GM06990 (cell line): ENCODE measurements around the gene CSNK1G2.

ENCODE experiments used
- DNase-seq: peaks from one replicate; pipeline ENCODE4 v3.0.0-alpha.2; 2011; ENCODE audit not compliant: insufficient read length; ENCODE audit errors: extremely low read depth
- H3K27me3 ChIP-seq: replicated peaks from 2 replicates; pipeline ENCODE4 v1.6.0; 2011; ENCODE audit warnings: low read length; ENCODE audit not compliant: control insufficient read depth, insufficient read depth
- H3K36me3 ChIP-seq: 2 replicates; pipeline ENCODE4 v1.5.1; 2011; ENCODE audit warnings: low read length; ENCODE audit not compliant: control insufficient read depth, insufficient read depth
- H3K4me3 ChIP-seq: replicated peaks from 2 replicates; pipeline ENCODE4 v1.5.1; 2011; ENCODE audit warnings: low read depth, mild to moderate bottlenecking, control low read depth, low read length
- TF ChIP-seq, protein P1 (sequence below): IDR thresholded peaks from 2 replicates; pipeline ENCODE4 v1.5.1; 2011; ENCODE audit warnings: low read length, control low read depth, mild to moderate bottlenecking, inconsistent platforms; ENCODE audit not compliant: insufficient read depth, poor library complexity, severe bottlenecking

The CSNK1G2 gene

DNA sequence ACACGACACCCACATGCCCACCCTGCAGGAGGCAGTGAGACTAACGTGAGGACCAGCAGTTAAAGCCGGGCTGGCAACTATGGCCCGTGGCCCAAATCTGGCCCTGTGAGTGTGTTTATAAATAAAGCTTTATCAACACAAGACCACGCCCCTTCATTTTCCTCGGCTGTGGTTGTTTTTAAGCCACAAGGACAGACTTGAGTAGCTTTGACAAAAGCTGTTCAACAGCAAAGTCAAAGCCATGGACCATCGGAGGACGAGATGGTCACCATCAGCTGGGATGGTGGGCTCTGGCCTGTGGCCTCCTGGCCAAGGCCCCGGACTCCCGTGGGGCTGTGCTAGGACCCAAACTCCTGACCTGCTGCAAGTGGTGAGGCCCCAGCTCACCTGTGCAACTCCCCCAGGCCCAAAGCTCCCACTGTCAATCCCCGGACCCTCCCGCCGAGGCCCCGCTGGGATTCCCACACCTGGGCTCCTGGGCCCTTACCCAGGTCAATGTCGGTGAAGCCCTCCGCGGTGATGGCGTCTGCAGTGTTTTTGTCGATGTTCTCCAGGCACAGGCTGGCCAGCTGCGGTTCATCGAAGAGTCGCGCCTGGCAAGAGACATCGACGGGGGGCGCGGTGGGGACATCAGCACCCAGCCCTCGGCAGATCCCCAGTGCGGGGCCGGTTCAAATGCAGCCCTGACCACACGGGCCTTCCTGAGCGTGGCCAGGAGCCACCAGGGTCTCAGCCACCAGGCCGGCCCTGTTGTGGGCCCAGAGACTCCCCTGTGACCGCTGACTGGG is 49.5 kb downstream of the CSNK1G2 start:
- peaks cover 32% of the 10 kb centered on the region for H3K36me3 ChIP-seq
- H3K4me3 ChIP-seq: no peak overlapping the region
- no peaks in the 10 kb centered on the region for H3K27me3 ChIP-seq
- DNase-seq: peak; percentile 13
- TF ChIP-seq, protein P1, sequence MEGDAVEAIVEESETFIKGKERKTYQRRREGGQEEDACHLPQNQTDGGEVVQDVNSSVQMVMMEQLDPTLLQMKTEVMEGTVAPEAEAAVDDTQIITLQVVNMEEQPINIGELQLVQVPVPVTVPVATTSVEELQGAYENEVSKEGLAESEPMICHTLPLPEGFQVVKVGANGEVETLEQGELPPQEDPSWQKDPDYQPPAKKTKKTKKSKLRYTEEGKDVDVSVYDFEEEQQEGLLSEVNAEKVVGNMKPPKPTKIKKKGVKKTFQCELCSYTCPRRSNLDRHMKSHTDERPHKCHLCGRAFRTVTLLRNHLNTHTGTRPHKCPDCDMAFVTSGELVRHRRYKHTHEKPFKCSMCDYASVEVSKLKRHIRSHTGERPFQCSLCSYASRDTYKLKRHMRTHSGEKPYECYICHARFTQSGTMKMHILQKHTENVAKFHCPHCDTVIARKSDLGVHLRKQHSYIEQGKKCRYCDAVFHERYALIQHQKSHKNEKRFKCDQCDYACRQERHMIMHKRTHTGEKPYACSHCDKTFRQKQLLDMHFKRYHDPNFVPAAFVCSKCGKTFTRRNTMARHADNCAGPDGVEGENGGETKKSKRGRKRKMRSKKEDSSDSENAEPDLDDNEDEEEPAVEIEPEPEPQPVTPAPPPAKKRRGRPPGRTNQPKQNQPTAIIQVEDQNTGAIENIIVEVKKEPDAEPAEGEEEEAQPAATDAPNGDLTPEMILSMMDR: no peak

DNA sequence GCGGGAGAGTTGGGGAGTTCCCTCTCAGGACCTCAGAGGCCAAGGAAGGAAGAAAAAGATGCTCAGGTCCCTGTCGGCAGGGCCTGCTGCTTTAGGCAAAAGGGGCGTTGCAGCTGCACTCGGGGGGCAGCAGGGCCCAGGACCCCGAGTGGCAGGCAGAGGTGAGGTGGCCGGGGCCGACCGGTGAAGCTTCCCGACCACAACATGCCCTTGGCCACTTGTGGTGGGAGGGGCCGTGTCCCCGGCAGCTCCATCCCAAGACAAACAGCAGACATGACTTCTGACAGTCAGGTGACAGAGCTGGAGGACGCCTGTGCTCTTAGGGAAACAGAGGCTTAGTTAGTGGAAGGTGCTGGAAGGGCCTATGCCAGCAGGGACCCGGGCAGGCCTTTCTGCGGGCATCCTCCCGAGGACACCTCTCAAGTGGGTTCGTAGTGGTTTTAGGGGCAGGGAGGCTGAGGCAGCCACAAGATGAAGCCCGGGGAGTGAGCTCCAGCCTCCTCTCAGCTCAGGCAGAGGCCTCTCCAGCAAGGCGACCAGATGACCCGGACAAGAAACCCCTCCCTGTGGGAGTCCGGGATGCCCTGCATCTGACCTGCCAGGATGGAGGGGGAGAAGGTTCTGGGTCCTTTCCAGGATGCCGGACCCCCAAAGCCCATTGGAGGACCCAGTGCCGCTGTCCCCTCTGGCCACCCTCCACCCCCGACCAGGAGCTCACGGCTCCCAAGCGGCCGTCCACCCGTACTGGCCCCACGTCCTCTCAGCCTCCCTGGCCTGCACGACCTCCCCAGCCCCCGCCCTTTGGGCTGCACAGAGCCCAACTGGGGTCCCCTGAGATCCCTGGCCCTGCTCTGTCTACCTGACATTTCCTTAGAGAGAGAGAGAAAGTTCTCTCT is 50.3 kb downstream of the CSNK1G2 start:
- no peaks in the 10 kb centered on the region for H3K27me3 ChIP-seq
- no peak for DNase-seq
- peaks cover 26% of the 10 kb centered on the region for H3K36me3 ChIP-seq
- no peak overlapping the region for H3K4me3 ChIP-seq
- TF ChIP-seq, protein P1: no peak

DNA sequence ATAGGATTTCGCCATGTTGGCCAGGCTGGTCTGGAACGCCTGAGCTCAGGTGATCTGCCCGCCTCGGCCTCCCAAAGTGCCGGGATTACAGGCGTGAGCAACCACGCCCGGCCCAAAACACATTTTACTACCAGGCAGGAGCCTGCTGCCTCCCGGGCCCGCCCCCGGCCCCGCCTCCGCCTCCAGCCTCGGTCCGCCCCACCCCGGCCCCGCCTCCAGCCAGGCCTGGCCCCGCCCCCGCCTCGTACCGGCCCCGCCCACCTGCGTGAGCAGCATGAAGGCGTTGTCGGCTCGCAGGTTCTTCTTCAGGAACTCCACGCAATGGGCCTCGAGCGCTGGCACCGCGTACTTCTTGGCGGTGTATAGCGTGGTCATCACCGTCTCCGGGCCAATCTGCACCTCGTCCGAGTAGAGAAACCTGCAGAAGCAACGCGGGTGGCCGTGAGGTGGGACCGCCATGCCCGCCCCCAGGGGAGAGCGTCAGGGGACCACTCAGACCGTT is 51.8 kb downstream of the CSNK1G2 start:
- H3K27me3 ChIP-seq: no peaks in the 10 kb centered on the region
- DNase-seq: peak; percentile 24

DNA sequence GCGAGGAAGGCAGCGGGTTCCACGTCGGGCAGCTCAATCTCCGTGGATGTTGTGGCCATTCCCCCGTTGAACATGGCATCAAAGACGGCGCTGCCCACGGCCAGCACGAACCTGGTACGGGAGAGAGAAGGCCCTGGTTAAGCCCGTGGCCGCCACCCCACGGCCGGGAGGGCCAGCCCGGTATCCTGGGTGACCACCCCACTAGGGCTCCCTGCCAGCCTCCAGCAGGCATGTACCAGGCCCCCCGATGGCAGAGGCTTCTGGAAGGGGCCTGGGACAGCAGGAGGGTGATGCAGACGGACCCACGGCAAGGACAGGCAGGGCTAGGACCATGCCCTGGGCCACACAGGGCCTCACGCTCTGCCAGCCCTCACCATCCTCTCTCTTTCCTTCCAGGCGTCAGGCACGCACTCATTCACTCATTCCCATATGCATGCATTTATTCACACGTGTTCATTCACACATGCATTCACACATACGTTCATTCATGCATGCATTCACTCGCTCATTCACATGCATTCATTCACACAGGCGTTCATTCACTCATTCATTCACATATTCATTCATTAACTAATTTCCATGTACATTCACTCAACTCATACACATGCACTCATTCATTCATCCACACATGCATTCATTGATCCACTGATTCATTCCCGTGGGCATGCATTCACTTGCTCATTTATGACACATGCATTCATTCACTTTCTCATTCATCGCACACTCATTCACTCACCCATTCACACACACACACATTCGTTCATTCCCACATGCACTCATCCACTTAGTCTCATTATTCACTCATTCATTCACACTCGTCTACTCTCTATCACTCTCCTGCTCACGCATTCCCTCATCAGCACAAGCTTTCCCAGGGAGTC is 56.6 kb downstream of the CSNK1G2 start:
- Histone ChIP-seq H3K4me3 (no peak overlapping the region), H3K36me3 (peaks cover 3% of the 10 kb centered on the region), H3K27me3 (no peaks in the 10 kb centered on the region)
- TF ChIP-seq, protein P1: no peak
- no peak for DNase-seq

More for the DNA sequence above, 51.8 kb downstream of the CSNK1G2 start:
- H3K4me3 ChIP-seq: no peak overlapping the region
- TF ChIP-seq, protein P1: no peak
- H3K36me3 ChIP-seq: peaks cover 21% of the 10 kb centered on the region
